T-helper 22 cell (primary cell): ENCODE measurements around the gene SLC7A6OS.

ENCODE experiments used
- DNase-seq: peaks from one replicate; pipeline ENCODE4 v3.0.0-alpha.2; 2020; ENCODE audit warnings: low read depth

The SLC7A6OS gene

DNA sequence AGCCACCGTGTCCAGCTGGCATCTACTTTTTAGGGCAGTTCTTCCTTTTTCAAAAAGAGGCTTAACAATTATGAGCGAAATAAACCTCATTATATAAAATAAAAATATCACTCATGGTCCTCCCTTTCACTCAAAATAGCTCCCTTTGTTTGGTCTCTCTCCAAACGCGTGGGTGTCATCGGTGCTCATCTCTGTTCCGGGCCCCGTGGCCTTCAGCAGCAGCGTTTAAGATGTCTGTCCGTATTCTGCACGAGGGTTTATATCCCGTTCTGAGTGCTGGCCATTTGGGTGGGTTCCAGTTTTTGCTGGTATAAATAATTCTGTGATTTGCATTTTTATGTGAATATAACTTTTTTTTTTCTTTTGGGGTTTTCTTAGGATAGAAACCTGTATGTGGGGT, 33.5 kb upstream of the SLC7A6OS start:
- DNase-seq, result no peak

DNA sequence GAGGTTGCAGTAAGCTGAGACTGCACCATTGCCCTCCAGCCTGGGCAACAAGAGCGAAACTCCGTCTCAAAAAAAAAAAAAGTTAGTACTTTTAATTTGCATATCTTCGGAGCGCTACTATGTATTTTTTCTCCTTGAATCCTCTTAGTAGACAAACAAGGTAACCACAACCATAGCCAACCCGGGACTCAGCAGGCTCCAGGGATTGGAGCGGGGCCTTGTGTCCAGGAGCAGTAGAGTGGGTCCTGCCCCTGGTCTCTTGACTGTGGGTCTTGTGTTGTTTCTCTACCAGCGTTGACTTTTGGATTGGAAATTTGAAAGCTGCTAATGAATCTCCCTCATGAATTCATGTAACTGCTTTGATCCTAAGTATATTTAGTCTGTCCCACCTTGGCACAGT, 32.4 kb upstream of the SLC7A6OS start:
- DNase-seq, result no peak

DNA sequence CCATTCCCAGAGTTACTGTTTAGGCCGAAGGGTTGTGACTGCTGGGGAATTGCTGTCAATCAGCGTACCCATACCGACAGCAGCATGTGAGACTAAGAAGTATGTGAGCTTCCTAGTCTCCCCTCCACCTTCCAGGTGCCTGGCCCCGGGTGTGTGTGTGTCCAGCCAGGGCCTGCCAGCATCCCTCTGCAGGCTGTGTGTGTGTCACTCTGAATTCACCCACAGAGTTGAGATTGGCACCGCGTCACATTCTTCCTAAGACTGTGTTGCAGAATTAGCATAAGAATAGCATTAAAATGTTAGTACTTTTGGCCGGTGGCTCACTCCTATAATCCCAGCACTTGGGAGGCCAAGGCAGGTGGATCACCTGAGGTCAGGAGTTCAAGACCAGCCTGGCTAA, 31.9 kb upstream of the SLC7A6OS start:
- no peak for DNase-seq

DNA sequence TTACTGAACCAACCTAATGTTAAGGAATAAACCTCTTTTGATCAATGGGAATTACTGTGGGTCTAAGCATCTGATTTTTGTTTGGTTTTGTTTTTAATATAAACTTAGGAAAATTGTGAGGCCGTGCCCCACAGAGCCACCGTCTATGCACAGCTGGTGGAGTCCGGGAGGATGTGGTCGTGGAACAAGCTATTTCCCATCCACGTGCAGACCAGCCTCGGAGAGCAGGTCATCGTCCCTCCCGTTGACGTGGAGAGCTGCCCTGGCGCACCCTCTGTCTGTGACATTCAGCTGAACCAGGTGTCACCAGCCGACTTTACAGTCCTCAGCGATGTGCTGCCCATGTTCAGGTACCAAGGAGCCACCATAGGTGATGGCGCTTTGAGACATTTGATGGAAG, 28.5 kb upstream of the SLC7A6OS start:
- DNase-seq, result no peak

DNA sequence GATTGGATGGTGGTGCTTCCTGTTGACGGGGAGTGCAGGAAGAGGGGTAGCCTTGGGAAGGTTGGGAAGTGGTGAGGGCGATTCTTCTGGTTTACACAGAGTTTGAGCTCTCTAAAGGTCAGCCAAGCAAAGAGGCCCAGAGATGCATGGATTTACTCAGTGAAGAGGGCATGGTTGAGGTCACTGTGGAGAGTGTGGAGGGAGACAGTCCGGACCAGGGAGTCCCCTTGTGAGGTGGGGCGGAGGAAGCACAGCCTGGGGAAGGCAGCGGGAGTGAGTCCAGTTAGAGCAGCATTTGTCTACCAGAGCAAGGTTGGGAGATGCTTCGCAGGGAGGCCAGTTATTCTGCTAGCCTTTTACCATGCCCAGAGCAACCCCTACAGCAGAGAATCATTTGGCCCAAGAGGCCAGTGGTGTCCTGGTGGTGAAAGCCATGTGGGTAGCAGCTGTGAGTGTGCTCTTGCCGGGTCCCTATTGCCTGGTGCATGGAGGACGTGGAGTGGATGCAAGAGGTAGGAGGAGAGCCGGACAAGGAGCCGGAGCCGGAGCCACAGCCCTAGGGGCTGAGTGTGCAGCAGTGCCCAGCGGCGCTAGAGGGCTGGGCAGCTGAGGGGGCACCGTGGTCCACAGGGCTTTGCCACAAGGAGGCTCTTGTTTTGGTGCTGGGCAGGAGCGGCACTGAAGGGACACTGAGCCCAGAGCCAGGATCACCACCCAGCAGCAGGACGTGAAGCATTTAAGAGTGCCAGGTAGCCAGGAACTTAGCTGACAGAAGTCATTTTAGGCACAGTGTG, 27.8 kb upstream of the SLC7A6OS start:
- no peak for DNase-seq

DNA sequence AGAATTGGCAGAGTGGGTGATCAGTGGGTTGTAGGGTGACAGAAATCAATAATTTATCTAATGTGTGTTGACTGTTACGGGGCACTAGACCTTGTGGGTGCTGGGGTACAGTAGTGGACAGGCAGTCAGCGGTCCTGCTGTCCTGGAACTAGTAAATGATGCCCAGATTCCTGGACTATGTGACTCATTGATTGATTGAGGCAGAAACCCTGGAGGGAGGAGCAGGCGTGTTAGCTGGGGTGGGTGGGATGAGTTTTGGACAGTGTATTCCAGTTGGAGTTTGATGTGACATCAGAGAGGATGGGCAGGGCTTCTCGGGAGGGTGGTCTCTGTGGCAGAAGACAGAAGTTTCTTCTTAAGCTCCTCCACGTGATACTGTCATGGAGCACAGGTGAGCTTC, 24.4 kb upstream of the SLC7A6OS start:
- no peak for DNase-seq

DNA sequence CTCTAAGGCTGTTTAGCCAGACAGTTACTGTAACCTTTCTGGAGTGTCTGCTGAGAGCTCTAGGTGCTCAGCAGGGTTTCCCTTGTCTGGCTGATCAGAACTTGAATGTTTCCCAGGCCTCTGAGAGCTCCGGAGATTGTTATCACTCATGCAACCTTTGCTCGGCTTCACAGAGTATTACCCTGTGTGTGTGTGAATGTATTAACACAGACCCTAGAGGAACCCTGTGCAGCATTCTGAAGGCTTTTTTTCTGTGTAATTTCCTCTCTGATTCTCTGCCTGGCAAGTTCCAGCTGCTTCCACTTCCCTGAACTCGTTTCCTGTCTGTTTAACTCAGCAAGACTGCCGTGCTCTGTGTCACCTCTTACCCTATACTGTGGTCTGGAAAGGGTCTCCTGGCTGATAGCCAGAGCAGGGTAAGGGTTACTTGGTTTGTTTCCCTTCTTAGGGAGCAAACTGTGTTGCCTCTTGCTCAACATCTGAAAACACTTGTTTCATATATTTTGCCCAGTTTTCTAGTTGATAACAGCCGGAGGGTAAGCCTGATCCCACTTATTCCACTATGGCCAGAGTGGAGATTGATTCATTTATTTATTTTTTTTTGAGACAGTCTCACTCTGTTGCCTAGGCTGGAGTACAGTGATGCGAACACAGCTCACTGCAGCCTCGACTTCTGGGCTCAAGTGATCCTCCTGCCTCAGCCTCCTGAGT, 21.8 kb upstream of the SLC7A6OS start:
- no peak for DNase-seq

DNA sequence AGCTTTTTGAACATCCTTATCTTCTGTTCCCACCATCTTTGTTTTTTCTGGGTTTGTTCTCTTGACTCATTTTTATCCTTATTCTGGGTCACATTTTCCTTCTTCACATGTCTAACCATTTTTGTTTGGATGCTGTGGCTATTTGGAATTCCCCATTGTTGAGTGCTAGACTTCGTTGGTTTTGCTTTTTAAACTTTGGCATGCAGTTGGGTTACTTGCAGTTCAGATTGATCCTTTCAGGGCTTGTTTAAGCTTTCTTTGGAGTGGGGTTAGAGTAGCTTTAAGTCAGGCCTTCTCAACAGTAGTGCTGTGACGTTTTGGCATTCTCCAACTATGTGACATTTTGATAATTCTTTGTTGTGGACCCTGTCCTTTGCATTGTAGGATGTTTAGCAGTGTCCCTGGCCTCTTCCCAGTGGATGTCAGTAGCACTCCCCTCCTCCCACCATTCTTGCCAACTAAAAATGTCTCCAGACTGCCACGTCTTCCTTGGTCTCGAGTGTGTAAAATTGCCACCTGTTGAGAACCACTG, 21.2 kb upstream of the SLC7A6OS start:
- no peak for DNase-seq

DNA sequence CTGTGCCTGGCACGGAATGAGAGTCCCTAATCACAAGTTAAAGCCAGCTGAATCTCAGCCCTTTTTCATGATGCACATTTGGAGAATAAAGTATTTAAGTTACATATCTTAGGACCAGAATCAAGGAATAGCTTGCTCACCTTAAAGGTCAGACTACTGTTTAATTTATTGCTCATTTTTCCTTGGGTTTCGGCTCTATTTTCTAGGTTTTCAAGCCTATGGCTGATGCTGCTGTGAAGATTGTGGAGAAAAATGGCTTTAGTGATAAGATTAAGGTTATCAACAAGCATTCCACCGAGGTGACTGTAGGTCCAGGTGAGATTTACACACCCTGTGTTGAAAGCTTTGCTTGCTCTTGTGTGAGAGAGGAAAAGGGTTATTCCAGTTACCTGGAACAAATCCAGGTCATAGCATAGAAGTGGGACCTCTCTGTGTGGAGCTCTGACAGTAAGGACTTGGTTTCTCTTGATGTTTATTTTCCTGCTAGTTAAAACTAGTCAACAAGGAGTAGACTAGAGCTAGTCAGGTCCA, 18.2 kb upstream of the SLC7A6OS start:
- DNase-seq, result no peak

DNA sequence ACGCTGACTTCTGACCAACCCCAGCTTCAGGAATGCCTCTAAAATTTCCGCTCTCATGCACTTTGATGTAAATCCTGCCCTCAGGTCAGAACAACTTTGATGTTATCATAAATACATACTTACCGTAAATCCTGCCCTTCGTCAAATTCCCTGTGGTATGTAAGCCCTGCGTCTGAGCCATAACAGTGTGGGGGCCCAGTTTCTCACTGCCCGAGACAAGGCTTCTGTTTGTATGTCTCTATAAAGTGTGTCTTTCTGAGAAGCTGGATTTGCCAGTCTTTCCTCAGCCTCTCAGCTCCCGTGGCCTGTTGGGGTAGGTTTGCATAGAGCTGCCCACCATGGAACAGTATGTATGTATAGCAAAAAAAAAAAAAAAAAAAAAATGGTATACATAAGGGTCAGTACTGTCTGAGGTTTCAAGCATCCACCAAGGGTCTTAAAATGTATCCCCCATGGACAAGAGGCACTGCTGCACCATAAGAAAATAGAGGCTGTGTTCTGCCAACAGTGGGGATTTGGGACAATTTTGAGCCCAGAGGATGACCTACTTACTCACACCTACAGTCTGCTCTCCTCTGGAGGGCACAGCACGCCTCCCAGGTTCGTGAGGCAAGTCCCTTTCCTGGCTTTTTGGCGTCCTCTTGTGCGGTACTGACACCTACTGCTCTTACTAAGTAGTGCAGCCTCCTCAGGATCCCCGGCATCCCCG, 17.6 kb upstream of the SLC7A6OS start:
- DNase-seq, result peak; percentile 64

DNA sequence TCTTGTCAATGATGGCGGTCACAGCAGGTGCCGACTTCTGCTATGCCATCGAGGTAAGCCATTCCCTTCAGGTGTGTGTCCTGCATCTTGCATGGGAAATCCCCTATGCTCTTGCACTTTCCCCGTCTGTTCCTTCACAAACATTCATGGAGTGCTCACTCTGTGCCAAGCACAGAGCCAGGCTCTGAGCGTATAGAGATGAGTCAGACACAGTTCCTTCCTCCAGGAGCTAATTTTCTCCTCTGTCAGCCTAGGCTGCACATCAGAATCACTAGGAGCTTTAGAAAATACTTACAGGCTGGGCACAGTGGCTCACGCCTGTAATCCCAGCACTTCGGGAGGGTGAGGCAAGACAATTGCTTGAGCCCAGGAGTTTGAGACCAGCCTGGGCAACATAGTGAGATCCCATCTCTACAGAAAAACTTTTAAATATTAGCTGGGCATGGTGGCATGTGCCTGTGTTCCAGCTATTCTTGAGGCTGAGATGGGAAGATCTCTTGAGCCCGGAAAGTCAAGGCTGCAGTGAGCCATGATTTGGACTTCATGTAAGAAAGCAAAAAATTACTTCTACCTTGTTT, 14.1 kb upstream of the SLC7A6OS start:
- no peak for DNase-seq

DNA sequence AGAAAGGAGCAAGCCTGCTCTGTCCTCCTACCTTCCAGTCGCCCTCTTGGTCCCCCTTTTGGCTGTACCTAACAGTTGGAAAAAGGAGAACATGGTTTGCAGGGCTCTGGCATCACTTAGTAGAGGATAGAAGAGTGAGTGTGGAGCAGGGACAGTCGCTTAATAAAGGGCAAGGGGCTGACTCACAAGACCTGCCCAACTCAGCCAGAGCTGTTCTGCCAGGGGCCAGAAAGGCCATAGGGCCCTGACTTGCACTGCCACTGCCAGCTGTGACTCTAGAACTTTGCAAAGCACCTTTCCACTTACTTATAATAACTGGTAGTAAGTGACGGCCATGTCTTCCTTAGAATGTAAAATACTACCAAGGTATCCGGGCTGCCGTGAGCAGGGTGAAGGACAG, 13.6 kb upstream of the SLC7A6OS start:
- no peak for DNase-seq

DNA sequence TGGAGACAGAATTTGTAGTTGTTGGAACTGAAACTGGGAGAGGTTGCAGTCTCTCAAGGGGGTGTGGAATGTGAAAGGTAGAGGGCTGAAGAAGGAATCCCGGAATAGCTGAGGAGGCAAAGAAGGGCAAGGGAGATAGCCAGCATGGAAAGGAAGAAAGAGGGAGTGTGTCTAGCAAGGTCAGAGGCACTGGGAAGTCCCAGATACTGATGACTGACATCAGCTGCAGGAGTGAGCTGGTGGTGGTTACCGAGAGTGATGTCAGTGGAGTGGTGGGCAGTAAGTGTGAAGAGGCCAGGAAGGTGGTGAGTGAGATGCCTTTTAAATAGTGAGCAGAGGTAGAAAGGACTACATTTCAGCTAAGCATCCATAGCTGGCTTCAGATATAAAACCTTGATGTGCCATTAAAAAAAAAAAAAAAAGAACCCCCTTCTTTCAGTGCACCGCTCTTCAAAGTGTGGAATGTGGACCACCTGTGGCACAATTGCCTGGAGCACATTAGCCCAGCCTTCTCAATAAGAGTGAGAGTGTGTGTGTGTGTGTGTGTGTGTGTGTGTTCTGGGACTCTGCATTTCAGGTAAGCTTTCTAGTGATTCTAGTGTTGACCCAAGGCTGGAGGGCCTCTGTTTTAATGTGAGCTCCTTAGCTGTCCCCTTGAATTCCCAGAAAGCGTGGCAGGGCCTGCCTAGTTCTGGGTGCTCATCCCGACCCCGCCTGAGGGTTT, 8.6 kb upstream of the SLC7A6OS start:
- DNase-seq, result no peak

DNA sequence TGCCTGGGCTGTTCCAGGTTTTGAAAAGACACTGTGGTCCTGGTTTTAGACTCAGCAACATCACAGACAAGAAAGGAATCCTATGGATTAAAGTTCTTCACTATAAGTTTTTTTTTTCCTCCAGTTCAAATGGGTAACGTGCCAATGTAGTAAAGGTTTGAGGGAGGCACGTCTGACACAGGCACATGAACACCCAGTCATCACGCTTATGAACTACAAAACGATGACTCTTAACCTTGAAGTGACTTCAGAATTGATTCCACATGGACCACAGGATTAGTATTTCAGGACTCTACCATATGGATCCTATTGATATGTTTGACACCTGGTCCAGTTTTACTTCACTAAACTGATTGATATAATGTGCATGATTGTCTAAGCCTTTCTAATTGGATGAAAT, 2.4 kb upstream of the SLC7A6OS start:
- no peak for DNase-seq

DNA sequence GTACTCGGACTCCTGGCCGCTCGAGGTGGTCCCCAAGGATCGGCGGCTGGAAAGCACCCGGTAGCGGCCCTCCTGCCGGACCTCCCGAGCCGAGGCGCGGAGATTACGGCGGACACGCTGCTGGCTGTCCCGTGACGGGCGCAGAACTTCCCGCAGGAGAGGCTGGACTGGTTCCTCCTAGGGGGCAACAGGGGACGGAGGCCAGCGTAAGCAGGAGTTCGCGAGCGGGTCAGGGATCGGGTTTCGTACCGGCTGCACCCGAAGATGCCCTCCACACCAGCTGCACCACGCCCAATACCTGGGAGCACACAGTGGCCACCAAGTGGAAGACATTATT, 341 bp downstream of the SLC7A6OS start:
- DNase-seq, result no peak

DNA sequence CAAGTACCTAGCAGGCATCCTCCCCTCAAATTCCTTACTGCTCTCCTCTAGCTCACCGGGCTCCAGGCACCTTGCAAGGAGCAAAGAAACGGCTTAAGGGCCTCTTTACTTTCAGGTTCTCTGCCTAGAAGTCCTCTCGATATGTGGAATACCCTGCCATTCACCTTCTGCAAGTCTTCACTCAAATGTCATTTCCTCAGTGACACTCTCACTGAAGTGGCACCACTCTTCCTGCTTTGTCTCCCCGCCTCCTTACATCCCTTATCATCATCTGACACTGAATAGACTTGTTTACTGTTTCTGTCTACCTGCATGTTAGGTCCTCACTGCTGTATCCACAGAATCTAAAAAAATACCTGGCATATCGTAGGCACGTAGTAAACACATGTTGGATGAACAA, 947 bp downstream of the SLC7A6OS start:
- no peak for DNase-seq

DNA sequence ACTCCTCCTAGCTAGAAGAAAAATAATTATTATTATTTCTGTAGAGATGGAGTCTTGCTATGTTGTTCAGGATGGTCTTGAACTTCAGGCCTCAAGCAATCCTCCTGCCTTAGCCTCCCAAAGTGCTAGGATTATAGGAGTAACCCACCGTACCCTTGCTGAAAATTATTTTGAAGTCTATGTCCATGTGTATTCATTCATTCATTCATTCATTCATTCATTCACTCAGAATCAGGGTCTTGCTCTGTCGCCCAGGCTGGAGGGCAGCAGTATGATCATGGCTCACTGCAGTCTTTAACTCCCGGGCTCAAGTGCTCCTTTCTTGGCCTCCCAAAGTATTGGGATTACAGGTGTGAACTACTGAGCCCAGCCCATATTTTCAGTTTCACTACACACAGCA, 4.1 kb downstream of the SLC7A6OS start:
- DNase-seq, result no peak

DNA sequence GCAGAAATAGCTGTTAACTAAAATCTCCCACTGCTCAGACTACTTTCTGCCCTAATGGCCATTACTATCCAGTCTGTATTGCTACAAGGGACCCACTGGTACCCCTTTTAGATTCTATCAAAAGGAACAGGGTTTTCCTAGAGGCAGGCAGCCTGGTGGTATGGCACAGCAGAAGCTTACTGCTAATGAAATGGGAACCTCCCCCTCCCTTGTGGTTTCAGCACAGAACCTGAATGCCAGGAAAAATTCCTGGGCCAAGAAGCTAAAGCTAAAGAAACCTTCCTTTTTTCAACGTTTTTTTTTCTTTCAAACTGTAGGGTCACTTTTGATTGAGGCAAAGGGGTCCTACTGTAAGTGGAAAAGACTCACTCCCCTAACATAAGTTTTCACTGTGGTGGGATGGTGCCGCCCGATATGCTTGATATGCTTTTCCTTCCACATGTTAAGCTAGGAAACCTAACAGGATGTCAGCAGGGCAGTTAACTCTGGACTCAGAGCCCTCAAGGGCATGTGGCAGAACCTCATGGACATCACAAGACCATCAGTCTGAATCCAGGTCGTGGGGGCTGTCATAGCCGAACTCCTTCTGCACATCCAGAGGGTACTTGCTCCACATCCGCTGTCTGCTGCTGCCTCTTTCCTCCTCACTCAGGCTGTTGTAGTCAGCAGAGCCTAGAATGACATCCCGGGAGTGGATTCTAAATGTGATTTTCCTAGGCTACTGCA, 9.8 kb downstream of the SLC7A6OS start:
- DNase-seq, result no peak

DNA sequence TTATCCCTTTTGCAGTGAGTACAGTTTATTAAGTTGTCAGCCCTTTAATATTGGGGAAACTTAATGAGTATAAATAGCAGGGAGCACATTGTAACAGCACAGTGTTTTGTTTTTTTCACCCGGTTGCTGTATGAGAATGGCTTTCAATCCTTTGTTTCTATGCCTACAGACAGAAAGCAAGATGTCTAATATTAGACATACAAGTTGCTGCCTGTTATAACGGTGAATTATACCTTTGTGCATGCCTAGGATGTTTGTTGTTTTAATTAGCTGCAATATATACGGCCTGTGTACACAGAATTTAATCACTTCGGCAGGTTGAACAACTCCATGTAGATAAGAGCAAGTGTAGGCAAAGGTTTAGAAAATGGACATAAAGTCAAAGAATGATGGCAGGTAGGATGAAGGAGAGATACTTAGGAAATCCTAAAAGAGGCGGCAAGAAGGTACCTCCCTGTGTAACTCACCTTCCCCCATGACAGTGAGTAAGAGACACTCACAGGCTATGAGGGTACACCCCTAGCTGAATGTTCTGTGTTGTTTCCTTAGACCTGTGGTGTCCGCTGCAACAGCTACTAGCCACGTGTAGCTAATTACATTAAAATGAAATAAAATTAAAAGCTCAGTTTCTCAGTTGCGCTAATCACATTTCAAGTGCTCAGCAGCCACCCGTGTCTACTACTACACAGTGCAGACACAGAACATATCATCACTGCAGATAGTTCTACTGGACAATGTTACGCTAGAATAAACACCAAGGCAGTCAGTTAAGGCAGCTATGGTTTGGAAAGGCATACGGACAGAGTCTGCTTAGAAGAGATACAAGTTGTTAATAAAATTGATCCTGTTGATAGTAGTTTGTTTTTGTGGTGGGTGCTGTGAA, 10.9 kb downstream of the SLC7A6OS start:
- no peak for DNase-seq
